ENCODE results near the gene PAPPA2. TPM values are rescaled to one million over a fixed set of nuclear protein-coding genes. Genes with fewer than 3 reads are reported as not detected.

PAPPA2 gene
- total RNA-seq, 6 experiments from 2014 or later, result 0.53 to 14.8 (median 2.9) TPM

DNA sequence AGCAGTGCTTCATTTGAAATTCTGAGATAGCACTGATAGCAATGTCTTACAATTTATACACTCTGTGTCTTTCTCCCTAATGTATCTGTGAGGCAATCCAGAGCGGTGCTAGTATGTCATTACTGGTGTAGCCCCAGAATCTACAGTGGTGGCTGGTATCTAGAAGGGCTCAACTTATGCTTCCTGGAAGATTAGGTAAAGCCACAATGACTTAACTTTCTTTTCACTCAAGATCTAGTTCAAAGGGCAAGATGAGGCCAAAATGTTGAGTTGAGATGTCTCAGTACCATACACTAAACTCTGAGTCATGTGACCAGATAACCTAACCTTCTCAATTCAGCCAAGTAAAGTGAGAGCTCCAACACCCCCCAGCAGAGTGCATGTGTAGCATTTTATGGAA lies 77.5 kb downstream of the PAPPA2 start:
- WGBS (ENCODE audit: insufficient coverage, low coverage, low lambda C conversion rate, missing lambda C conversion rate), result 100% methylated on average over 1 of the region's 1 CpG

DNA sequence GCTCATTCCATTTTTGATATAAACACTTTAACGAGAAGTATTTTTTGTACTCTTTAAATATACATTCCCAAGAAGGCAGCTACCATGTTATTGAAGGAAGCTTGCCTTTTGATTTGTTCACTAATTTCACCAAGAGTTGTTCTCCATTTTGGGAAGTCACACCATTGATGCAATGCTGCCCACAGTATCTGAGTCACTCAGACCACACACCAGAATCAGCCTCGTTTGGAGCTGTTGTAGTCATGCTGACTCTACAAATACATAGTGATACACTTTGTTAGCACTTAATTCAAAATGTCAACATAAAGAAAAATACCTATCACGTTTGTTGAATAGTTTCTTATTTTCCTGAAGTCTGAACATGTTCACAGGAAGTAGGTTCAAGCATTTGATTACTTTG lies 78.7 kb downstream of the PAPPA2 start:
- intact Hi-C loops (cut with DNase I), result no loop called here
- 51% methylated on average over 3 of the region's 3 CpGs for WGBS (ENCODE audit: insufficient coverage, low coverage, low lambda C conversion rate, missing lambda C conversion rate)
- TF ChIP-seq, protein P1, sequence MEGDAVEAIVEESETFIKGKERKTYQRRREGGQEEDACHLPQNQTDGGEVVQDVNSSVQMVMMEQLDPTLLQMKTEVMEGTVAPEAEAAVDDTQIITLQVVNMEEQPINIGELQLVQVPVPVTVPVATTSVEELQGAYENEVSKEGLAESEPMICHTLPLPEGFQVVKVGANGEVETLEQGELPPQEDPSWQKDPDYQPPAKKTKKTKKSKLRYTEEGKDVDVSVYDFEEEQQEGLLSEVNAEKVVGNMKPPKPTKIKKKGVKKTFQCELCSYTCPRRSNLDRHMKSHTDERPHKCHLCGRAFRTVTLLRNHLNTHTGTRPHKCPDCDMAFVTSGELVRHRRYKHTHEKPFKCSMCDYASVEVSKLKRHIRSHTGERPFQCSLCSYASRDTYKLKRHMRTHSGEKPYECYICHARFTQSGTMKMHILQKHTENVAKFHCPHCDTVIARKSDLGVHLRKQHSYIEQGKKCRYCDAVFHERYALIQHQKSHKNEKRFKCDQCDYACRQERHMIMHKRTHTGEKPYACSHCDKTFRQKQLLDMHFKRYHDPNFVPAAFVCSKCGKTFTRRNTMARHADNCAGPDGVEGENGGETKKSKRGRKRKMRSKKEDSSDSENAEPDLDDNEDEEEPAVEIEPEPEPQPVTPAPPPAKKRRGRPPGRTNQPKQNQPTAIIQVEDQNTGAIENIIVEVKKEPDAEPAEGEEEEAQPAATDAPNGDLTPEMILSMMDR (IDR thresholded peaks at IDR 0.05), result no peak
- TF ChIP-seq POLR2A (IDR thresholded peaks at IDR 0.05), result no peak

More for the DNA sequence above, 77.5 kb downstream of the PAPPA2 start:
- no peaks in the 10 kb centered on the region for H3K27me3 ChIP-seq
- no peaks in the 10 kb centered on the region for H3K4me1 ChIP-seq
- intact Hi-C loops (cut with DNase I), result no loop called here
- H3K27ac ChIP-seq, result no peak overlapping the region
- peaks cover 0 to 3% (median 1%) of the 10 kb centered on the region in 4 donors for H3K9me3 ChIP-seq
- DNase-seq, result no peak
- H3K36me3 ChIP-seq, result no peaks in the 10 kb centered on the region
- TF ChIP-seq, protein P1 (IDR thresholded peaks at IDR 0.05), result no peak
- no peak for TF ChIP-seq POLR2A (IDR thresholded peaks at IDR 0.05)
- ATAC-seq, result no peak
- H3K4me3 ChIP-seq, result no peak overlapping the region

DNA sequence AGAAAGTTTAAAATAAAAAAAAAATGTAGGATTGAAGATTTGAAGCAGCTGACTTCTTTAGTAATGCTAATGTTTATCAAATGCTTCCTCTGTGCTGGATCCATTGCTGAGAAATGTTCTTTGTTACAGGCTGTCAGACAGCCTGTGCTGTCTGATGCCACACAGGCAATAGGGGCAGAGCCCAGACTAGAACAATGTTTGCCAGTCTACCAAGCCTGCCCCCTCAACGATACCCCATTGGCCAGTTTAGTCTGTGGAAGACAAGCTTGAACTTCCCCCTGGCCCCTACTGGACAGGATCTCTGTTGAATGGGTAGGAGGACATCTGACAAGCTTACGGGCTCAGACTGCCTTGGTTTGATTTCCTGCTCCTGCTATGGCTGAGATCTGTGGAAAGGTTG lies 79.4 kb downstream of the PAPPA2 start:
- no peaks in the 10 kb centered on the region for H3K27me3 ChIP-seq
- no peaks in the 10 kb centered on the region for H3K36me3 ChIP-seq
- TF ChIP-seq, protein P1 (IDR thresholded peaks at IDR 0.05), result no peak
- no peak for TF ChIP-seq POLR2A (IDR thresholded peaks at IDR 0.05)
- DNase-seq, result no peak
- no peak for ATAC-seq
- H3K27ac ChIP-seq, result no peak overlapping the region
- 39% methylated on average over 2 of the region's 2 CpGs for WGBS (ENCODE audit: insufficient coverage, low coverage, low lambda C conversion rate, missing lambda C conversion rate)
- peaks cover 0 to 3% (median 1%) of the 10 kb centered on the region in 4 donors for H3K9me3 ChIP-seq
- no peak overlapping the region for H3K4me3 ChIP-seq
- H3K4me1 ChIP-seq, result peaks cover 0 to 14% (median 7%) of the 10 kb centered on the region in 4 donors
- intact Hi-C loops (cut with DNase I), result no loop called here

More for the DNA sequence above, 78.7 kb downstream of the PAPPA2 start:
- H3K27me3 ChIP-seq, result no peaks in the 10 kb centered on the region
- H3K9me3 ChIP-seq, result peaks cover 0 to 3% (median 1%) of the 10 kb centered on the region in 4 donors
- no peak for ATAC-seq
- H3K27ac ChIP-seq, result no peak overlapping the region
- H3K4me1 ChIP-seq, result peaks cover 0 to 8% (median 4%) of the 10 kb centered on the region in 4 donors
- H3K4me3 ChIP-seq, result no peak overlapping the region
- DNase-seq, result no peak
- no peaks in the 10 kb centered on the region for H3K36me3 ChIP-seq

DNA sequence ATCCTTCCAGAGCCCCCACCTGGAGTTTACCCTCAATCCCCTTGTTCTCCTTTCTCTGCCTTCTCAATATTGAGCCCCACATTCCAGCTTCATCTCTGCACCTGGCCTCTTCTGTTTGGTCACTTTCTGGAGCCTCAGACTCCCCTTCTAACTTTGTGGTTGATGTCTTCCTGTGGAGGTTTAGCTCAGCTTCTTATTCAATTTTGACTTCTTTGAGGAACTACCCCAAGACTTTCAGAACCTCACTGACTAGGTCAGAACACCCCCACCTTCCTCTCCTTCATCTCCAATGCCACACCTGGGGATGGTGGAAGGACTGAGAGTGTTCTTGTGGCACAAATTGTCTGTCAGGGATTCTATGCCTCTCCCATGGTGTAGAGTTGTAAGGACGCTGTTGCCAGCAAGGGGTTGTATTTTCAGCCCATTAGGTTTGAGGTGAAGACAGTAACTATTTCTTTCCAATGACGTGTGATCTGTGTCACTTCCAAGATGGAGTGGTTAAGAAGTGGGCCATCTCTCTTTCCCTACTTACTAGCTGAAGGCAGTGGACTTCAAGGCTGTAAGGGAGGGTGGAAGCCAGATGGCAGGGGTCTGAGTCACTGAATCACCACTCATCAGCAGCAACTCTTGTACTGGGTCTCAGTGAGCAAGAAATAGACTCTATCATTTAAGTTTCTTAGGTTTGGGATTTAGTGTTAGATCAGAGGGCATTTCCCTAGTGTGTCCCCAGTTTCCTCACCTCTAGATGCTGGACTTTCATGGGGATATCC lies 80.6 kb downstream of the PAPPA2 start:
- ATAC-seq (no peak), DNase-seq (no peak)
- intact Hi-C loops (cut with DNase I), result no loop called here
- Histone ChIP-seq H3K4me3 (no peak overlapping the region), H3K4me1 (peaks cover 0 to 16% (median 7%) of the 10 kb centered on the region in 4 donors), H3K27ac (no peak overlapping the region), H3K27me3 (no peaks in the 10 kb centered on the region), H3K9me3 (peaks cover 0 to 3% (median 1%) of the 10 kb centered on the region in 4 donors), H3K36me3 (no peaks in the 10 kb centered on the region)
- 100% methylated on average over 2 of the region's 2 CpGs for WGBS (ENCODE audit: insufficient coverage, low coverage, low lambda C conversion rate, missing lambda C conversion rate)
- TF ChIP-seq, protein P1 (IDR thresholded peaks at IDR 0.05), result no peak

All from right lobe of liver (tissue), 6 donors.